Neural crest cell (in vitro differentiated cells): ENCODE results near the gene NADK. TPM values are rescaled to one million over a fixed set of nuclear protein-coding genes. Genes with fewer than 3 reads are reported as not detected.
"Not testable (repeated sequence)": the region's sequence is repeated elsewhere in the genome, so short reads cannot be mapped to it uniquely, and the experiment has no call there.

Experiments
- DNase-seq: peaks from one replicate; pipeline ENCODE4 v3.0.0; 2021; ENCODE audit warnings: low read depth, mixed read lengths, low spot score
- H3K27ac Mint-ChIP-seq: one replicate; pipeline ENCODE4 v1.8.0; 2021; ENCODE audit warnings: mild to moderate bottlenecking, mixed read lengths; ENCODE audit not compliant: unreplicated experiment
- H3K27me3 Mint-ChIP-seq: 2 replicates; pipeline ENCODE4 v1.8.0; 2021; ENCODE audit warnings: low read depth, mild to moderate bottlenecking, mixed read lengths
- H3K36me3 Mint-ChIP-seq: 2 replicates; pipeline ENCODE4 v1.8.0; 2021; ENCODE audit warnings: low read depth, mild to moderate bottlenecking, mixed read lengths
- H3K4me1 Mint-ChIP-seq: 2 replicates; pipeline ENCODE4 v1.8.0; 2021; ENCODE audit warnings: mixed read lengths
- H3K4me3 Mint-ChIP-seq: one replicate; pipeline ENCODE4 v1.8.0; 2021; ENCODE audit warnings: mild to moderate bottlenecking, mixed read lengths
- H3K9me3 Mint-ChIP-seq: 2 replicates; pipeline ENCODE4 v1.8.0; 2021; ENCODE audit warnings: mixed read lengths
- total RNA-seq: library from RNA; stranded (reverse); gene quantifications from 2 replicates; pipeline ENCODE4 v1.2.1, GENCODE V29; 2021
- TF ChIP-seq, protein P1 (sequence below): fragments of 200-600 bp; sonication (generic); conservative IDR thresholded peaks from 2 replicates; pipeline ENCODE4 v1.5.0; 2021; ENCODE audit warnings: antibody characterized with exemption, mild to moderate bottlenecking

Gene NADK
- total RNA-seq, 1 donor from 2014 or later: 88.4 TPM

DNA sequence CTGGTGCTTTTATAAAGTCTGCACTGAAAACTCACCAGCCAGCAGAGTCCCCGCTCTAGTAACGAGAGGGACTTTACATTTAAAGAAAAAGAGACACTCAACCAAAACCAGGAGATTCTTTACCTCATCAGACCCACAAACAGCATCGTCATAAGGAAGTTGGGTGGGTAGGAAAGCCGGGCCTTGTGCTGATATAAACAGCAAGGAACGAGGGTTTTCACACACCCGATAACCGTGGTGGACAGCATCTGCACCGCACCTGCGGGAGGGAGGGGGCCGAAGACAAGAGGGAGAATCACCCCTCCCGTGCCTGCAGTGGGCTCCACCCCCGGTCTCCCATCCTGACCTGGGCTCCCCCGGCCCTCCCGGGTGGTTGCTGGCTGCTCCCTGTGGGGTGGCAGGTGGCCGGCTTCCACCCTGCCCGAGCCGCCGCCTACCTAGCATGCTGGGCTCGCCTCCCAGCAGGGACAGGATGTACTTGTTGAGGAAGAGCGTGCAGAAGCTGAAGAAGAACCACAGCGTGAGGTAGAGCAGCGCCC, 39.4 kb downstream of the NADK start:
- H3K27me3 Mint-ChIP-seq, H3K4me3 Mint-ChIP-seq, DNase-seq, H3K9me3 Mint-ChIP-seq, H3K36me3 Mint-ChIP-seq, H3K27ac Mint-ChIP-seq, H3K4me1 Mint-ChIP-seq: not testable (repeated sequence)

DNA sequence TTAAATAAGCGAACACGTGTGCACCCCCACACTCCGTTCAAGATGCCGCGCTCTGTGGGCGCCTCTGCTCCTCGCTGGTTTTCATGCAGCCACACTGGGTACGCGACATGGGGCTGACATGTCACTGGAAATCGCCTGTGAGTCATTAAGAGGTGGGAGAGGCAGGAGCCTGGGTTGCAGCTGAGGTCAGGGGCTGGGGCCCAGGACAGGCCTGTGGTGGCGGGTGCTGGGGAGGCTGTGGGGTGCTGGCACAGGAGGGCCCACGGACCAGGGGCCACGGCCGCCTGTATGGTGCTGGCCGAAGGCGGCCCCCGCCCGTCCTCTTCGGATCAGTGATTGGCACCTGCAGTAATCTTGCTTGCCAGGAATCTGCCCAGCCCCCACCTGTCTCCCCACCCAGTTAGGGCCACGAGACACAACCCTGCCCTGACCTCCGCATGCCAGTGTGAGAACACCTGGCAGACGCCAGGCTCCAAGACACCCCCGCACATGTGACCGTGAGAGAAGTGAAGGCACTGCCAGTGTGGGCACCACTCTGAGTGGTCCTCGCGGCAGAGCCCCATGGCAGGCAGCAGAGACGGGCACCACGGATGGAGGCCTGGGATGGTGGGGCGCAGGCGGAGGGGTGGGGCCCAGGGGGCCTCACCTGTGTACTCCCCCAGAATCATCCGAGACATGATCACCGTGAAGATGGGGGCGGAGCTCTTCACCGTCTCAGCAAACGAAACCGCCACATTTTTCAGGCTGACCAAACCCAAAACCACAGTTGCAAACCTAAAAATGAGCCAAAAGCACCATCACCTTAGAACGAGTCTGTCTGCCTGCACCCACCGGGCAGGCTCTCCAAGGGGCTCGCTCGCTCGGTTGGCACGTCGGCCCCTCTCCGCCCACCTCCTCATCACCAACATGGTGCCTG, 40.3 kb downstream of the NADK start:
- H3K4me1 Mint-ChIP-seq, DNase-seq, H3K27me3 Mint-ChIP-seq, H3K27ac Mint-ChIP-seq, H3K4me3 Mint-ChIP-seq, H3K36me3 Mint-ChIP-seq, H3K9me3 Mint-ChIP-seq: not testable (repeated sequence)

DNA sequence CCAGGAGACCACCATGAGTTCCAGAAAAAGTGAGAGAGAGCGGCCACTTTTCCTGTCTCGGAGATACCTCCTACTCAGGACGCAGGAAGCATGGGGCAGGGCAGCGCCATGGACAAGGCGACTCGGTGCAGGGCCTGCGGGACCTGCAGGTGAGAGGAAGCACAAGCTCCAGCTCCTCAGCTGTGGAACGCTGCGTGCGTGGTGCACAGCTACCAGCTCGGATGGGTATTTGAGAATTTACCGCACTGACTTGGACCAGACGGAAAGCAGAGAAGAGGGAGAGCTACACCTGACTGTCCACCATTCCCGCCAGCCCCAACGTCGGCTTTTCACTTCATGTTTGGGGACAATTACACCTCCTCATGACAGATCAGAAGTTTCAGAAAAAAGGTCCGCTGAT, 45.9 kb downstream of the NADK start:
- Mint-ChIP-seq H3K4me3 (no peak overlapping the region), H3K4me1 (no peaks in the 10 kb centered on the region), H3K9me3 (no peaks in the 10 kb centered on the region), H3K36me3 (peaks cover 3% of the 10 kb centered on the region), H3K27me3 (no peaks in the 10 kb centered on the region), H3K27ac (no peak overlapping the region)
- DNase-seq: no peak
- TF ChIP-seq, protein P1, sequence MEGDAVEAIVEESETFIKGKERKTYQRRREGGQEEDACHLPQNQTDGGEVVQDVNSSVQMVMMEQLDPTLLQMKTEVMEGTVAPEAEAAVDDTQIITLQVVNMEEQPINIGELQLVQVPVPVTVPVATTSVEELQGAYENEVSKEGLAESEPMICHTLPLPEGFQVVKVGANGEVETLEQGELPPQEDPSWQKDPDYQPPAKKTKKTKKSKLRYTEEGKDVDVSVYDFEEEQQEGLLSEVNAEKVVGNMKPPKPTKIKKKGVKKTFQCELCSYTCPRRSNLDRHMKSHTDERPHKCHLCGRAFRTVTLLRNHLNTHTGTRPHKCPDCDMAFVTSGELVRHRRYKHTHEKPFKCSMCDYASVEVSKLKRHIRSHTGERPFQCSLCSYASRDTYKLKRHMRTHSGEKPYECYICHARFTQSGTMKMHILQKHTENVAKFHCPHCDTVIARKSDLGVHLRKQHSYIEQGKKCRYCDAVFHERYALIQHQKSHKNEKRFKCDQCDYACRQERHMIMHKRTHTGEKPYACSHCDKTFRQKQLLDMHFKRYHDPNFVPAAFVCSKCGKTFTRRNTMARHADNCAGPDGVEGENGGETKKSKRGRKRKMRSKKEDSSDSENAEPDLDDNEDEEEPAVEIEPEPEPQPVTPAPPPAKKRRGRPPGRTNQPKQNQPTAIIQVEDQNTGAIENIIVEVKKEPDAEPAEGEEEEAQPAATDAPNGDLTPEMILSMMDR: no peak

DNA sequence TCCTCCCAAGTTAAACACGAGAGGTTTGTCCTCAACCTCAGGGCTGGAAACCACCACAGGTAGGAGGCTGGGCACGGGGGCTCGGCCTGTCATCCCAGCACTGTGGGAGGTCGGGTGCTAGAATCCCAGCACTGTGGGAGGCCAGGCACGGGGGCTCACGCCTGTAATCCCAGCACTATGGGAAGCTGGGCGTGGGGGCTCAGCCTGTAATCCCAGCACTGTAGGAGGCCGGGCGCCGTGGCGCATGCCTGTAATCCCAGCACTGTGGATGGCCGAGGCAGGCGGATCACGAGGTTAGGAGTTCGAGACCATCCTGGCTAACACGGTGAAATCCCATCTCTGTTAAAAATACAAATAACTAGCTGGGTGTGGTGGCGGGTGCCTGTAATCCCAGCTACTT, 47.4 kb downstream of the NADK start:
- Mint-ChIP-seq H3K27ac (no peak overlapping the region), H3K9me3 (no peaks in the 10 kb centered on the region), H3K36me3 (peaks cover 3% of the 10 kb centered on the region), H3K4me1 (no peaks in the 10 kb centered on the region), H3K27me3 (no peaks in the 10 kb centered on the region), H3K4me3 (no peak overlapping the region)
- TF ChIP-seq, protein P1: no peak
- DNase-seq: no peak

DNA sequence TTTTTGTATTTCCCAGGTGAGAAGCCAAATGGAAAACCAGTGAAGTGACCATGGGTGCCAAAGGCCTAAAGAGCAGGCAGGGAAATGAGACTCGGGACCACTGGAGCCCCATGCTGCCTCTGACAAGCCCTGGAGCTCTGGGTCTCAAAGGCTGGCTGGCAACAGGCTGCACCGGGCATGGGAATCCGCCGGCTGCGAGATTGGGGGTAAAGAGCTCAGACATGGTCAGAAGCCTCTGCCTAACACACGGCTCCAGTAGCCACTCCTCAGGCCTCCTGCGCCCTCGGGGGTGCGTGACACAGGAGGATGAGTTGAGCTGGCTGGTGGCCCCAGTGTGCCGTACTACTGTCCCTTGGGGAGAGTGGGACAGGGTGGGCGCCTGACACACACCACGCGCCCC, 48.0 kb downstream of the NADK start:
- H3K9me3 Mint-ChIP-seq, H3K27ac Mint-ChIP-seq, DNase-seq: not testable (repeated sequence)

DNA sequence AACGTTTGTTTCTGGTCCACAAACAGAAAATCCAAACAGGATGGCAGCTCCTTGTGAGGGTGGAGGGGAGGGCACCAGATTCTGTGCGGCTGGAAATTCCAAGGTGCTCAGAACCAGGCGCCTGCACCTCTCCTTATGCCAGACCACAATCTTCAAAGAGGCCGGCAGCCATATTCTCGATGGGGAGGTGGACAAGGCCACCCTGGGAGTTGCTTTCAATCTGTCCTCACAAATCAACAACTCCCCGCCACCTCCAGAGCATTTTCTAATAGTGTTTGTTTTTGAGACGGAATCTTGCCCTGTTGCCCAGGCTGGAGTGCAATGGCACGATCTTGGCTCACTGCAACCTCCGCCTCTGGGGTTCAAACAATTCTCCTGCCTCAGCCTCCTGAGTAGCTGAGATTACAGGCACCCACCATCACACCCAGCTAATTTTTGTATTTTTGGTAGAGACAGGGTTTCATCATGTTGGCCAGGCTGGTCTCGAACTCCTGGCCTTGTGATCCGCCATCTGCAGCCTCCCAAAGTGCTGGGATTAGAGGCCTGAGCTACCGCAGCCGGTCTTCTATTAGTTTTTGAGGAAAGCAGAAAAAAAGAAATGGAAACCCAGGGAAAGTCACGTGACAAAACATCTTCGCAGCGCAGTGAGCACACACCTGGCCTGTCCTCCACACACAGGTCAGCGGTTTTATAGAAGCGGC, 49.0 kb downstream of the NADK start:
- H3K4me1 Mint-ChIP-seq, DNase-seq, H3K4me3 Mint-ChIP-seq, H3K36me3 Mint-ChIP-seq, H3K27me3 Mint-ChIP-seq, H3K27ac Mint-ChIP-seq, H3K9me3 Mint-ChIP-seq: not testable (repeated sequence)

More for the DNA sequence above, 48.0 kb downstream of the NADK start:
- H3K27me3 Mint-ChIP-seq, H3K4me1 Mint-ChIP-seq, H3K36me3 Mint-ChIP-seq, H3K4me3 Mint-ChIP-seq: not testable (repeated sequence)

DNA sequence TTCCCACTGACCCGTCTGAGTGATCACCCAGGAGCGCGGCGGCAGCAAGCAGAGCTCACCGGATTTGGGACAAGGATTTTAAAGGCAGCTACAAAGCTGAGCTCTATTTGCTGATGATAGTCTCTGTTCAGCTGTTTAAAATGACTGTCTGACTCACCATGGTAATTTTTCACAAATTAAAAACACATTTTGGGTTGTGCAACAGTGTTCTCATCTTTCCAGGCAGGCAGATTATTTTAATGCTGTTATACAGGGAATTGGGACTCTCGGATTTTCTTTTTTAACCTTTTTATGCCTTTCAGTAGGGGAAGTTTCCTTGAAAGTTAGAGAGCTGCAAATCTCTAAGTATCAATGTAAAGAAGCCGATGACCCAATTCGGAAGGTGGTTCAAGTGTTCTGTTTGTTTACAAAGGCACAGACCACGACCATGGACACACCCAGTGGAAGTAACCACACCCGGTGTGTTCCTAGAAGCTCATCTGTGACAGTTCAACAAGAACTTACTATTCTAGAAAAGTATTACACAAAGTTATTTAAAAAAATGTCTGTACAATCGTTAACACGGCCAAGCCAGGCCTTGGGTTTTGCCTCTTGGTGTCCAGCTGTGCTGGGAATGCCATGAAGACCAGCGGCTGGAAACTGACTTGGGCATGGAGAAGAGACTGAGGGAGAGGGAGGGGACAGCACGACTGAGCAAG, 49.8 kb downstream of the NADK start:
- DNase-seq: not testable (repeated sequence)

DNA sequence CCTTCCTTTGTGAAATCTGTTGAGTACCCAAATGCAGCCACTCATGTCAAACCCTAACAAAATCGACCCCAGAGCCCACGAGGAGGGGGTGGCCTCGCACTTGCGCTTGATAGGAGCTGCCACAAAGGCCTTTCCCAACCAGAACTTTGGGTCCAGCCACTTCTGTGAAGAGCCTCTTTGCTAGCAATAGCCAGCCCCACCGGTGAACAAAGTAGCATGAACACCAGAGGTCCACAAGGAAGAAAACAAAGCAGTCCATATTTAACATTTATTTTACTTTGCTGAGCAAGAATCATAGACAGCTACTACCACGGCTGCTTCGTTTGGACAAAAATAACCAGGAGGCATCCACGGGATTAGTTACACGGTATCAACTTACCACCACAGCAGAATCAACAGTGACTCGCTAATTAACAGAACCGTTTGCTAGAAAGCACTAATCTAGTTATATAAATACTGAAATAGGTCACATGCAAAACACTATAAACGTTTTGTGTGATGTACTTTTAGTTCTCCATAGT, 51.1 kb downstream of the NADK start:
- not testable (repeated sequence) for H3K4me1 Mint-ChIP-seq, H3K27me3 Mint-ChIP-seq, DNase-seq, H3K9me3 Mint-ChIP-seq, H3K27ac Mint-ChIP-seq, H3K36me3 Mint-ChIP-seq
- peak overlapping the region; percentile 61 for H3K4me3 Mint-ChIP-seq

More for the DNA sequence above, 49.8 kb downstream of the NADK start:
- not testable (repeated sequence) for H3K27ac Mint-ChIP-seq, H3K4me1 Mint-ChIP-seq, H3K4me3 Mint-ChIP-seq, H3K27me3 Mint-ChIP-seq, H3K9me3 Mint-ChIP-seq, H3K36me3 Mint-ChIP-seq

DNA sequence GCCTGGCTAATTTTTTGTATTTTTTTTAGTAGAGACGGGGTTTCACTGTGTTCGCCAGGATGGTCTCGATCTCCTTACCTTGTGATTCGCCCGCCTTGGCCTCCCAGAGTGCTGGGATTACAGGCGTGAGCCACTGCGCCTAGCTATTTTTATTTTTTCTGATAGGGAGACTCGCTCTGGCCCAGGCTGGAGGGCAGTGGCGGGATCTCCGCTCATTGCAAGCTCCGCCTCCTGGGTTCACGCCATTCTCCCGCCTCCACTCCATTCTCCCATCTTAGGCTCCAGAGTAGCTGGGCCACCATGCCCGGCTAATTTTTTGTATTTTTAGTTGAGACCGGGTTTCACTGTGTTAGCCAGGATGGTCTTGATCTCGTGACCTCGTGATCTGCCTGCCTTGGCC, 52.2 kb downstream of the NADK start:
- peak overlapping the region; percentile 61 for H3K4me3 Mint-ChIP-seq
- not testable (repeated sequence) for H3K4me1 Mint-ChIP-seq, DNase-seq, H3K36me3 Mint-ChIP-seq, H3K9me3 Mint-ChIP-seq, H3K27ac Mint-ChIP-seq, H3K27me3 Mint-ChIP-seq
